ENCODE data around the gene ACAP1. TPM values are rescaled to one million over a fixed set of nuclear protein-coding genes. Genes with fewer than 3 reads are reported as not detected.
A peak's percentile ranks its signal among the peaks of the same experiment; 100 is the strongest.

Gene ACAP1
- 10 to 100 TPM; 19.0 to 20.4 TPM for total RNA-seq
- long read RNA-seq, partial matches to known transcripts, result 0 of 4 reads
- long read RNA-seq, other reads (novel, unspliced or antisense), result 1 of 4 reads

- intact Hi-C loops (cut with DNase I), result no loop called here
- ATAC-seq, result peak; percentile 65 to 86
- no peak for DNase-seq
Observed at GRCh38 chr17:7336240-7337175, at the start of gene ACAP1. Gene ACAP1 (plus strand): TSS chr17:7336529. CDS start chr17:7336735, 206 bp downstream.

- intact Hi-C loops (cut with DNase I), result no loop called here
- ATAC-seq (peak in 1 of 2 donors; percentile 1), DNase-seq (no peak)
Observed at GRCh38 chr17:7289256-7290032, 46.9 kb upstream of the ACAP1 start.

GRCh38 chr17:7290166-7290565 lies 46.2 kb upstream of the ACAP1 start:
- ATAC-seq, result no peak
- intact Hi-C loops (cut with DNase I), result no loop called here
- no peak for DNase-seq

GRCh38 chr17:7290685-7291084 lies 45.6 kb upstream of the ACAP1 start:
- intact Hi-C loops (cut with DNase I), result no loop called here
- DNase-seq, result no peak

GRCh38 chr17:7292194-7292593 lies 44.1 kb upstream of the ACAP1 start:
- DNase-seq (no peak), ATAC-seq (no peak)
- intact Hi-C loops (cut with DNase I), result no loop called here

More at GRCh38 chr17:7290685-7291084, 45.6 kb upstream of the ACAP1 start:
- ATAC-seq, result no peak

- no peak for DNase-seq
- intact Hi-C loops (cut with DNase I), result no loop called here
Observed at GRCh38 chr17:7292729-7293128, 43.6 kb upstream of the ACAP1 start.

GRCh38 chr17:7293159-7293558 lies 43.2 kb upstream of the ACAP1 start:
- intact Hi-C loops (cut with DNase I), result no loop called here
- ATAC-seq (peak in 1 of 2 donors; percentile 15), DNase-seq (no peak)

More at GRCh38 chr17:7292729-7293128, 43.6 kb upstream of the ACAP1 start:
- ATAC-seq, result peak; percentile 1 to 27

GRCh38 chr17:7293816-7294613 lies 42.3 kb upstream of the ACAP1 start:
- ATAC-seq (peak in 1 of 2 donors; percentile 2), DNase-seq (no peak)
- intact Hi-C loops (cut with DNase I), result no loop called here

- intact Hi-C loops (cut with DNase I), result loop anchor here in 1 of 2 donors (5.0 kb wide), 1 partner anchor 247 kb away; no protein-coding TSS in a partner anchor
- DNase-seq, result peak; percentile 76
- ATAC-seq, result peak; percentile 49 to 61
Observed at GRCh38 chr17:7294614-7295153, 41.6 kb upstream of the ACAP1 start, which contains the start of gene YBX2. Gene YBX2 (minus strand): TSS chr17:7294639. CDS start chr17:7294500, 139 bp downstream.

GRCh38 chr17:7295230-7296180 lies 40.8 kb upstream of the ACAP1 start:
- ATAC-seq (no peak), DNase-seq (no peak)
- intact Hi-C loops (cut with DNase I), result loop anchor here (1.0 to 5.0 kb wide), 3 partner anchors 15 to 248 kb away; partner anchors contain the start of gene SLC2A4 (in 1 of the 2)

GRCh38 chr17:7296189-7296861 lies 40.0 kb upstream of the ACAP1 start:
- intact Hi-C loops (cut with DNase I), result loop anchor here (1.0 to 5.0 kb wide), 3 partner anchors 16 to 249 kb away; partner anchors contain the start of gene SLC2A4 (in 1 of the 2)
- ATAC-seq (peak; percentile 76 to 87), DNase-seq (peak; percentile 88)

- no peak for DNase-seq
- intact Hi-C loops (cut with DNase I), result no loop called here
- no peak for ATAC-seq
Observed at GRCh38 chr17:7304179-7304578, 32.1 kb upstream of the ACAP1 start.

- DNase-seq (peak; percentile 100), ATAC-seq (peak; percentile 92 to 93)
- intact Hi-C loops (cut with DNase I), result no loop called here
Observed at GRCh38 chr17:7306911-7307685, 29.2 kb upstream of the ACAP1 start, which contains the start of gene EIF5A. Gene EIF5A (plus strand): TSS chr17:7307628. CDS start chr17:7309636, 2,008 bp downstream.

- ATAC-seq (peak; percentile 41 to 44), DNase-seq (peak; percentile 59)
- intact Hi-C loops (cut with DNase I), result no loop called here
Observed at GRCh38 chr17:7307686-7308624, 28.4 kb upstream of the ACAP1 start.

Measured in left cardiac atrium (tissue), 4 donors.